K562 (cell line): ENCODE data around the gene PYDC1. TPM values are rescaled to one million over a fixed set of nuclear protein-coding genes. Genes with fewer than 3 reads are reported as not detected.

Experiments used
- ATF7 ChIP-seq: fragments of 450-650 bp; IDR thresholded peaks from 2 replicates; pipeline ENCODE4 v1.7.1; 2014; ENCODE audit warnings: mild to moderate bottlenecking, moderate library complexity
- HDGF ChIP-seq: fragments of 450-650 bp; IDR thresholded peaks from 2 replicates; pipeline ENCODE4 v1.6.1; 2016
- HLTF ChIP-seq: fragments of 450-650 bp; IDR thresholded peaks from 2 replicates; pipeline ENCODE4 v1.6.1; 2016
- HNRNPK ChIP-seq: fragments of 200-400 bp; formaldehyde crosslinking; IDR thresholded peaks from one replicate; pipeline ENCODE4 v1.6.1; 2018; ENCODE audit warnings: mild to moderate bottlenecking, low read depth, low read length; ENCODE audit not compliant: poor library complexity, severe bottlenecking
- MYBL2 ChIP-seq, 2 experiments: fragments of 450-650 bp in 1 of 2; sonication (generic) in 1 of 2; formaldehyde crosslinking in 1 of 2; IDR thresholded peaks; 2 replicates each; pipeline versions ENCODE4 v1.6.1 to v1.8.1; 2017 to 2022; ENCODE audit warnings: borderline replicate concordance in 1 of 2, inconsistent platforms in 1 of 2, low read depth in 1 of 2, mild to moderate bottlenecking in 1 of 2, missing genetic modification reagents in 1 of 2, moderate library complexity in 1 of 2
- PML ChIP-seq: IDR thresholded peaks from 2 replicates; pipeline ENCODE4 v1.6.1; 2012; ENCODE audit warnings: low read length, inconsistent platforms
- TAL1 ChIP-seq: fragments of 450-650 bp; IDR thresholded peaks from 2 replicates; pipeline ENCODE4 v1.6.1; 2016; ENCODE audit warnings: mild to moderate bottlenecking
- ZBED1 ChIP-seq: IDR thresholded peaks from 2 replicates; pipeline ENCODE4 v1.6.1; 2014
- ZFP30 ChIP-seq: fragments of 250-450 bp; sonication (Bioruptor Pico); IDR thresholded peaks from 2 replicates; pipeline ENCODE4 v1.8.0; 2022; ENCODE audit warnings: moderate library complexity, mild to moderate bottlenecking, inconsistent platforms, borderline replicate concordance
- ZNF785 ChIP-seq: fragments of 250-450 bp; sonication (Bioruptor Pico); IDR thresholded peaks from 2 replicates; pipeline ENCODE4 v1.4.0; 2020; ENCODE audit warnings: mild to moderate bottlenecking
- polyA plus RNA-seq, 8 experiments: library from polyadenylated mRNA; depleted of rRNA in 4 of 8; stranded (reverse) in 5 of 8; unstranded in 3 of 8; fragments of >200 nt; fragmentation: Nextera tagmentation in 2 of 8; fragmentation: Illumina TruSeq in 1 of 8; extraction: Ambion mirVana in 2 of 8; extraction: Trizol in 1 of 8; gene quantifications; 2 replicates each; pipeline versions ENCODE4 v1.2.1 to v1.2.3, GENCODE V29; 2011 to 2014; ENCODE audit warnings: inconsistent platforms in 1 of 8, missing spikeins in 1 of 8
- total RNA-seq, 7 experiments: library from RNA; depleted of rRNA in 6 of 7; stranded (reverse); fragments of >200 nt in 6 of 7; fragmentation: Illumina TruSeq in 2 of 7; extraction: Trizol in 2 of 7; gene quantifications; 2 replicates each; pipeline versions ENCODE4 v1.2.1 to v1.2.3, GENCODE V29; 2011 to 2021; ENCODE audit warnings: low replicate concordance in 1 of 7
- TF ChIP-seq, protein P1 (sequence below), 2 experiments: IDR thresholded peaks; 2 replicates each; pipeline ENCODE4 v1.6.1; 2012; ENCODE audit warnings: improper control_type of control experiment in 2 of 2, low read depth in 2 of 2, low read length in 2 of 2, borderline replicate concordance in 1 of 2
- TF ChIP-seq, protein P2 (sequence below): fragments of 450-650 bp; IDR thresholded peaks from 2 replicates; pipeline ENCODE4 v1.6.1; 2016; ENCODE audit warnings: antibody characterized with exemption
- TF ChIP-seq, protein P3 (sequence below): sonication (generic); formaldehyde crosslinking; IDR thresholded peaks from 2 replicates; pipeline ENCODE4 v1.4.0; 2020; ENCODE audit warnings: mild to moderate bottlenecking, missing genetic modification reagents
- TF ChIP-seq, protein P4 (sequence below): fragments of 250-450 bp; sonication (Bioruptor Pico); IDR thresholded peaks from 2 replicates; pipeline ENCODE4 v1.9.0; 2021; ENCODE audit warnings: mild to moderate bottlenecking, inconsistent platforms
- TF ChIP-seq, protein P5 (sequence below): sonication (generic); formaldehyde crosslinking; IDR thresholded peaks from 2 replicates; pipeline ENCODE4 v1.8.0; 2022; ENCODE audit warnings: mild to moderate bottlenecking, missing genetic modification reagents
- TF ChIP-seq, protein P6 (sequence below): fragments of 450-650 bp; IDR thresholded peaks from 2 replicates; pipeline ENCODE4 v1.6.1; 2018; ENCODE audit warnings: mild to moderate bottlenecking, low read depth; ENCODE audit not compliant: partially characterized antibody

The PYDC1 gene
- total and polyA plus RNA-seq, 9 of the 15 experiments (the other 6 are each of a cell fraction or from before 2014, with no cell fraction given), result not detected

DNA sequence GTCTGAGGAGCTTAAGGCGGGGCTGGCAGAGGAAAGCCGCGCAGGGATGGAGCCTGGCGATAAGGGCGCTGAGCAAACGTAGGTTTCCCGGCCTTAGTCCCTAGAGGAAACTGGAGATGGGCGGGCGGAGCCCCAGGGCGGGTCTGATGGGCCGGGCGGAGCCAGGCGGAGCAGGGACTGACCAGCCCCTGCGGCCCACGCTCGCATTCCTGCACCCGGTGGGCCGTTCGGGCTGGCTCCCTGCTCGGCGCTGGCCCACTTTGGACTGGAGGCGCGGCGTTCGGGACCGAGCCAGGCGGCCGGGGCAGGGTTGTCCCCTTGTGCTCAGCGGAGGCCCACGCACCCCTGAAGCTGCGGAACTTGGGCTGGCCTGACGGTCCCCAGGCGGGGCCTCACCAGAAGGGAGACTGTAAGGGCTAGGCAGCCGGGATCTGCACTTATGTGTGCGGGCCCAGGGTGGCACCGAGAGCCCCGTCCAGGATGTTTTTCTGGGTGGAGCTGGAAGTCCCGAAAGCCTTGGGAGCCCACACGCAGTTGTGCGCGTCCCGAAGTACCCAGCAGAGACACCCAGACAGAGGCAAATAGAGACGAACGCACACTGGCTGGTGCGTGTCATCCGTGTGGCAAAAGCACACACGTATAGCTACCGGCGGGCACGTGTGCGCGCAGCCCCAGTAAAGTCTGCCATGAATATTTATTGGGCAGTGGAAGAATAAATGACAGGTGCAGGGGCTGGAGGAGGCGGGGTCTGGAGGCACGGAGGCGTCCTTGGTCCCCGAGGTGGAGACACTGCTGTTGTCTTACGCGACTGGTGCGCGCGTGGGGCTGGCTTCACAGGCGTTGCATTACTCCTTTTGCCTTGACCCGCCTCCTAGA, 1.4 kb downstream of the PYDC1 start (continued):
- TF ChIP-seq, protein P1, sequence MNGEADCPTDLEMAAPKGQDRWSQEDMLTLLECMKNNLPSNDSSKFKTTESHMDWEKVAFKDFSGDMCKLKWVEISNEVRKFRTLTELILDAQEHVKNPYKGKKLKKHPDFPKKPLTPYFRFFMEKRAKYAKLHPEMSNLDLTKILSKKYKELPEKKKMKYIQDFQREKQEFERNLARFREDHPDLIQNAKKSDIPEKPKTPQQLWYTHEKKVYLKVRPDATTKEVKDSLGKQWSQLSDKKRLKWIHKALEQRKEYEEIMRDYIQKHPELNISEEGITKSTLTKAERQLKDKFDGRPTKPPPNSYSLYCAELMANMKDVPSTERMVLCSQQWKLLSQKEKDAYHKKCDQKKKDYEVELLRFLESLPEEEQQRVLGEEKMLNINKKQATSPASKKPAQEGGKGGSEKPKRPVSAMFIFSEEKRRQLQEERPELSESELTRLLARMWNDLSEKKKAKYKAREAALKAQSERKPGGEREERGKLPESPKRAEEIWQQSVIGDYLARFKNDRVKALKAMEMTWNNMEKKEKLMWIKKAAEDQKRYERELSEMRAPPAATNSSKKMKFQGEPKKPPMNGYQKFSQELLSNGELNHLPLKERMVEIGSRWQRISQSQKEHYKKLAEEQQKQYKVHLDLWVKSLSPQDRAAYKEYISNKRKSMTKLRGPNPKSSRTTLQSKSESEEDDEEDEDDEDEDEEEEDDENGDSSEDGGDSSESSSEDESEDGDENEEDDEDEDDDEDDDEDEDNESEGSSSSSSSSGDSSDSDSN (IDR thresholded peaks at IDR 0.05; ENCODE audit: borderline replicate concordance in 1 of 2, low read depth in 2 of 2, low read length in 2 of 2), result peak; percentile 28 to 66; a peak in 2 of 4 replicates
- no peak for TF ChIP-seq ZNF785 (CRISPR knock-in tag)
- TF ChIP-seq ATF7, result peak; percentile 91
- no peak for TF ChIP-seq HNRNPK
- no peak for TF ChIP-seq MYBL2 (IDR thresholded peaks at IDR 0.05; ENCODE audit: low read depth)
- TF ChIP-seq MYBL2 (CRISPR knock-in tag; IDR thresholded peaks at IDR 0.05; ENCODE audit: borderline replicate concordance), result no peak
- TF ChIP-seq TAL1, result peak; percentile 17; the same call in 1 of the 2 replicates
- no peak for TF ChIP-seq PML
- no peak for TF ChIP-seq HDGF
- TF ChIP-seq ZFP30, result no peak
- TF ChIP-seq, protein P2, sequence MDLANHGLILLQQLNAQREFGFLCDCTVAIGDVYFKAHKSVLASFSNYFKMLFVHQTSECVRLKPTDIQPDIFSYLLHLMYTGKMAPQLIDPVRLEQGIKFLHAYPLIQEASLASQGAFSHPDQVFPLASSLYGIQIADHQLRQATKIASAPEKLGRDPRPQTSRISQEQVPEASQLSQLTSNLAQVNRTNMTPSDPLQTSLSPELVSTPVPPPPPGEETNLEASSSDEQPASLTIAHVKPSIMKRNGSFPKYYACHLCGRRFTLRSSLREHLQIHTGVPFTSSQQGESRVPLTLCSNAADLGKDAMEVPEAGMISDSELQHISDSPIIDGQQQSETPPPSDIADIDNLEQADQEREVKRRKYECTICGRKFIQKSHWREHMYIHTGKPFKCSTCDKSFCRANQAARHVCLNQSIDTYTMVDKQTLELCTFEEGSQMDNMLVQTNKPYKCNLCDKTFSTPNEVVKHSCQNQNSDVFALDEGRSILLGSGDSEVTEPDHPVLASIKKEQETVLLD, result no peak
- no peak for TF ChIP-seq HLTF
- TF ChIP-seq, protein P3, sequence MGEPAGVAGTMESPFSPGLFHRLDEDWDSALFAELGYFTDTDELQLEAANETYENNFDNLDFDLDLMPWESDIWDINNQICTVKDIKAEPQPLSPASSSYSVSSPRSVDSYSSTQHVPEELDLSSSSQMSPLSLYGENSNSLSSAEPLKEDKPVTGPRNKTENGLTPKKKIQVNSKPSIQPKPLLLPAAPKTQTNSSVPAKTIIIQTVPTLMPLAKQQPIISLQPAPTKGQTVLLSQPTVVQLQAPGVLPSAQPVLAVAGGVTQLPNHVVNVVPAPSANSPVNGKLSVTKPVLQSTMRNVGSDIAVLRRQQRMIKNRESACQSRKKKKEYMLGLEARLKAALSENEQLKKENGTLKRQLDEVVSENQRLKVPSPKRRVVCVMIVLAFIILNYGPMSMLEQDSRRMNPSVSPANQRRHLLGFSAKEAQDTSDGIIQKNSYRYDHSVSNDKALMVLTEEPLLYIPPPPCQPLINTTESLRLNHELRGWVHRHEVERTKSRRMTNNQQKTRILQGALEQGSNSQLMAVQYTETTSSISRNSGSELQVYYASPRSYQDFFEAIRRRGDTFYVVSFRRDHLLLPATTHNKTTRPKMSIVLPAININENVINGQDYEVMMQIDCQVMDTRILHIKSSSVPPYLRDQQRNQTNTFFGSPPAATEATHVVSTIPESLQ (CRISPR knock-in tag), result no peak
- TF ChIP-seq, protein P4, sequence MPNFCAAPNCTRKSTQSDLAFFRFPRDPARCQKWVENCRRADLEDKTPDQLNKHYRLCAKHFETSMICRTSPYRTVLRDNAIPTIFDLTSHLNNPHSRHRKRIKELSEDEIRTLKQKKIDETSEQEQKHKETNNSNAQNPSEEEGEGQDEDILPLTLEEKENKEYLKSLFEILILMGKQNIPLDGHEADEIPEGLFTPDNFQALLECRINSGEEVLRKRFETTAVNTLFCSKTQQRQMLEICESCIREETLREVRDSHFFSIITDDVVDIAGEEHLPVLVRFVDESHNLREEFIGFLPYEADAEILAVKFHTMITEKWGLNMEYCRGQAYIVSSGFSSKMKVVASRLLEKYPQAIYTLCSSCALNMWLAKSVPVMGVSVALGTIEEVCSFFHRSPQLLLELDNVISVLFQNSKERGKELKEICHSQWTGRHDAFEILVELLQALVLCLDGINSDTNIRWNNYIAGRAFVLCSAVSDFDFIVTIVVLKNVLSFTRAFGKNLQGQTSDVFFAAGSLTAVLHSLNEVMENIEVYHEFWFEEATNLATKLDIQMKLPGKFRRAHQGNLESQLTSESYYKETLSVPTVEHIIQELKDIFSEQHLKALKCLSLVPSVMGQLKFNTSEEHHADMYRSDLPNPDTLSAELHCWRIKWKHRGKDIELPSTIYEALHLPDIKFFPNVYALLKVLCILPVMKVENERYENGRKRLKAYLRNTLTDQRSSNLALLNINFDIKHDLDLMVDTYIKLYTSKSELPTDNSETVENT (CRISPR knock-in tag), result peak; percentile 60; the same call in 1 of the 2 replicates
- no peak for TF ChIP-seq ZBED1
- TF ChIP-seq, protein P5, sequence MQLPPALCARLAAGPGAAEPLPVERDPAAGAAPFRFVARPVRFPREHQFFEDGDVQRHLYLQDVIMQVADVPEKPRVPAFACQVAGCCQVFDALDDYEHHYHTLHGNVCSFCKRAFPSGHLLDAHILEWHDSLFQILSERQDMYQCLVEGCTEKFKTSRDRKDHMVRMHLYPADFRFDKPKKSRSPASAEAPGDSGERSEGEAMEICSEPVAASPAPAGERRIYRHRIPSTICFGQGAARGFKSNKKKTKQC, result no peak; the same call in 1 of the 2 replicates
- TF ChIP-seq, protein P6, sequence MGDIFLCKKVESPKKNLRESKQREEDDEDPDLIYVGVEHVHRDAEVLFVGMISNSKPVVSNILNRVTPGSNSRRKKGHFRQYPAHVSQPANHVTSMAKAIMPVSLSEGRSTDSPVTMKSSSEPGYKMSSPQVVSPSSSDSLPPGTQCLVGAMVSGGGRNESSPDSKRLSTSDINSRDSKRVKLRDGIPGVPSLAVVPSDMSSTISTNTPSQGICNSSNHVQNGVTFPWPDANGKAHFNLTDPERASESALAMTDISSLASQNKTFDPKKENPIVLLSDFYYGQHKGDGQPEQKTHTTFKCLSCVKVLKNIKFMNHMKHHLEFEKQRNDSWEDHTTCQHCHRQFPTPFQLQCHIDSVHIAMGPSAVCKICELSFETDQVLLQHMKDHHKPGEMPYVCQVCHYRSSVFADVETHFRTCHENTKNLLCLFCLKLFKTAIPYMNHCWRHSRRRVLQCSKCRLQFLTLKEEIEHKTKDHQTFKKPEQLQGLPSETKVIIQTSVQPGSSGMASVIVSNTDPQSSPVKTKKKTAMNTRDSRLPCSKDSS, result no peak
